IgD-negative memory B cell (primary cell): ENCODE data around the gene BZW2. TPM values are rescaled to one million over a fixed set of nuclear protein-coding genes. Genes with fewer than 3 reads are reported as not detected.

Experiments
- H3K27ac Mint-ChIP-seq, 3 donors: one replicate each; pipeline ENCODE4 v1.8.0; 2020 to 2022; ENCODE audit warnings: mild to moderate bottlenecking in 3 of 3, mixed read lengths in 3 of 3, moderate library complexity in 1 of 3
- H3K27me3 Mint-ChIP-seq: one replicate; pipeline ENCODE4 v1.8.0; 2021; ENCODE audit warnings: mixed read lengths
- H3K36me3 Mint-ChIP-seq: one replicate; pipeline ENCODE4 v1.8.0; 2020; ENCODE audit warnings: mild to moderate bottlenecking, mixed read lengths
- H3K4me1 Mint-ChIP-seq, 3 donors: one replicate each; pipeline ENCODE4 v1.8.0; 2020 to 2022; ENCODE audit warnings: mixed read lengths in 3 of 3, mild to moderate bottlenecking in 1 of 3
- H3K4me3 Mint-ChIP-seq, 4 donors: one replicate each; pipeline ENCODE4 v1.8.0; 2020 to 2022; ENCODE audit warnings: mild to moderate bottlenecking in 4 of 4, mixed read lengths in 4 of 4, moderate library complexity in 3 of 4
- H3K9me3 Mint-ChIP-seq, 3 donors: one replicate each; pipeline ENCODE4 v1.8.0; 2020 to 2021; ENCODE audit warnings: mixed read lengths in 3 of 3, mild to moderate bottlenecking in 1 of 3
- polyA plus RNA-seq: library from polyadenylated mRNA; unstranded; fragments of 300-500 nt; fragmentation: Illumina TruSeq; gene quantifications from one replicate; pipeline ENCODE4 v1.2.3, GENCODE V29; 2021

The BZW2 gene
- polyA plus RNA-seq, 1 donor from 2014 or later, result 43.8 TPM

DNA sequence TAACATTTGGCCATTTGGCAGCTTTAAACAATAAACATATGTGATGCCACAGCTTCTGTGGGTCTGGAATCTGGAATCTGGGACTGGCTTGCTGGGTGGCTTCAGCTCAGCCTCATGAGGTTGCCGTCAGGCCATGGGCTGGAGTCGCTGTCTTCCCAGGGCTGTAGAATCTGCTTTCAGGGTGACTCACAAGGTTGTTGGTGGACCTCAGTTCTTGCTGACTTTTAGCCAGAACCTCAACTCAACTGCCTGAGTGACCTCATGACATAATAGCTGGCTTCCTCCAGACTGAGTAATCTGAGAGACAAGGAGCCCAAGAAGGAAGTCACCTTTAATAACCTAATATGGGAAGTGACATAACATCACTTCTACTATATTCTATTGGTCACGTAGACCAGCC lies 63.0 kb downstream of the BZW2 start:
- Mint-ChIP-seq H3K36me3 (peaks cover 18% of the 10 kb centered on the region), H3K27me3 (no peaks in the 10 kb centered on the region), H3K4me3 (no peak overlapping the region), H3K9me3 (no peaks in the 10 kb centered on the region), H3K4me1 (peaks cover 5 to 14% (median 7%) of the 10 kb centered on the region in 3 donors), H3K27ac (no peak overlapping the region)

DNA sequence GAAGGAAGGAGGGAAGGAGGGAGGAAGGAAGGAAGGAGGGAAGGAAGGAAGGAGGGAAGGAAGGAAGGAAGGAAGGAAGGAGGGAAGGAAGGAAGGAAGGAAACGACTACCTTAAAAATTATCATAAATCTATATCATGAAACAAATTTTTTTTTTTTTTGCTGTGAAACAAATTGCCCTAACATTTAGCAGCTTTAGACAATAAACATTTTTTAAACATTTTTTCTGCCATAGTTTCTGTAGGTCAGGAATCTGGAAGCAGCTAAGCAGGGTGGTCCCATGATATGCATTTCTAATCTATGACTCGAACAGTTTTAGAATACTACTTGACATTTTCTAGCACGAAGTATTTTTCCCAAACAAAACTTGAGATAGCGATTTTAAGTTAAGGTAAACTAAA lies 64.7 kb downstream of the BZW2 start:
- H3K4me1 Mint-ChIP-seq, result peaks cover 5 to 14% (median 7%) of the 10 kb centered on the region in 3 donors
- H3K4me3 Mint-ChIP-seq, result no peak overlapping the region
- H3K36me3 Mint-ChIP-seq, result peaks cover 15% of the 10 kb centered on the region
- H3K27me3 Mint-ChIP-seq, result no peaks in the 10 kb centered on the region
- no peak overlapping the region for H3K27ac Mint-ChIP-seq
- H3K9me3 Mint-ChIP-seq, result no peaks in the 10 kb centered on the region

DNA sequence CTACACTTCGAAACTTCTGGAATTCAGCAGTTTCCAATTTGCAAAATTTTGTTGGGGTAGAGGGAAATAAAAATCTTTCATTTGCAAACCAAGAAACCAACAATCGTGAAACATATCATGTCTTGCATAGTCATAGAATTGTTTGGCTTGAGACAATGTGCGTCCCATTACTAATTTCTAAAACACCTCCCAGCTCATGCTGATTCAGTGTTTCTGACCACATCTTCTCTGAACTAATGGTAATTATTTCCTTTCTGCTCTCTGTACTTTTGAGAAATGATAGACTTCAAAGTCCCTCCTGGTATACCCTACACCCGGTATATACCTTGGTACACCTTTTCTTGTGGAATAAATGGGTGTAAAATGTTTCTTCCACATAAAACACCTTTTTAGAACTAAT lies 65.7 kb downstream of the BZW2 start:
- no peak overlapping the region for H3K4me3 Mint-ChIP-seq
- H3K4me1 Mint-ChIP-seq, result peaks cover 5 to 14% (median 7%) of the 10 kb centered on the region in 3 donors
- H3K27ac Mint-ChIP-seq, result no peak overlapping the region
- H3K36me3 Mint-ChIP-seq, result peaks cover 8% of the 10 kb centered on the region
- no peaks in the 10 kb centered on the region for H3K27me3 Mint-ChIP-seq
- H3K9me3 Mint-ChIP-seq, result no peaks in the 10 kb centered on the region

DNA sequence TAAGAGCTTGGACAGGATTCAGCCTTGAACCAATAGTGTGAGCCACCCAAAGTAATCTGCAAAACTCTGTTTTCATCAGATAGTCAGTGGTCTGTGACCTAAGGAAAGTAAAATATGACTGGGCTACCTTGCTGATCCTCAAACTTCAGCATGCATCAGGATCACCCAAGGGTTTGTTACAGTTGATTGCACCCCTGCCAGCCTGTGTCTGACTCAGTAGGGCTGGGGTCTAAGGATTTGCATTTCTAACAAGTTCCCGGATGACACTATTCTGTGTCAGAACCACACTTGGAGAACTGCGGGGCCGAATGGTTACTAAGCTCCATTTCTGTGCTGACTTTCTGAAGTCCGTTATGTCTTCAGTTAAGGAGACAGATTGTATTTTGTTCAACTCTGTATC lies 66.9 kb downstream of the BZW2 start:
- Mint-ChIP-seq H3K4me3 (no peak overlapping the region), H3K27ac (no peak overlapping the region), H3K36me3 (peaks cover 8% of the 10 kb centered on the region), H3K9me3 (no peaks in the 10 kb centered on the region), H3K27me3 (no peaks in the 10 kb centered on the region), H3K4me1 (peaks cover 5 to 14% (median 7%) of the 10 kb centered on the region in 3 donors)

DNA sequence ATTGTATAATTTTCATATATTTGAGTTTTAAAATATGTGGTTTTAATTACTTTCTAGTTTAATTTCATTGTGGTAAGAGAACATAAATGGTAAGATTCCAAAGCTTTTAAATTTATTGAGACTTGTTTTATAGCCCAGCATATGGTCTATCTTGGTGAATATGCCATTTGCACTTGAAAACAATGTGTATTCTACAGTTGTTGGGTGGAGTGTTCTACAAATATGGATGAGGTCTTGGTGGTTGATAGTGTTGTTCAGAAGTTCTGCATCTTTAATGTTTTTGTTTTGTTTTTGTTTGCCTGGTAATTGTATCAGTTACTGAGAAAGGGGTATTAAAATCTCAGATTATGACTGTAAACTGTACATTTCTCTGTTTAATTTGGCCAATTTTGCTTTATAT lies 69.9 kb downstream of the BZW2 start:
- Mint-ChIP-seq H3K36me3 (peaks cover 4% of the 10 kb centered on the region), H3K9me3 (no peaks in the 10 kb centered on the region), H3K27ac (no peak overlapping the region), H3K27me3 (no peaks in the 10 kb centered on the region), H3K4me3 (no peak overlapping the region), H3K4me1 (peaks cover 3 to 14% (median 3%) of the 10 kb centered on the region in 3 donors)

DNA sequence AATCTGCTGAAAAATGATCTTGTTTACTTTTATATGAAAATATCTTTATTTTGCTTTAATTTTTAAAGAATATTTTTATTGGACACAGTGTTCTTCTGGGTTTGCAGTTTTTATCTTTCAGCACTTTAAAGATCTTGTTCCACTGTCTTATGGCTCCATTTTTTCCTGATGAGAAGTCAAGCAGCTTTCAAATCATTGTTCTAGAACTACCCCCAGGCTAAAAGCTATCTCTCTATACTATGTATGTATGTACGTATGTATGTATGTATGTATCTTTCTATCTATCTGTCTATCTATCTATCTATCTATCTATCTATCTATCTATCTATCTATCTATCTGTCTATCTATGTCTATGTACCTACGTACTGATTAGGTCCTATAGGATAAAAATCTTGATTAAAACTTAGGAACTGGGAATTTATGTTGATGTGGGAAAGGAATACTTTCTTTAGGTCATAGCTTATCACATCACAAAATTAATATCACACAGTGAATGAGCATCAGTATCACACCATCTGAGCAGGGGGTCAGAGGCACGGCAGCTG lies 72.2 kb downstream of the BZW2 start:
- no peaks in the 10 kb centered on the region for H3K27me3 Mint-ChIP-seq
- H3K9me3 Mint-ChIP-seq, result no peaks in the 10 kb centered on the region
- H3K4me1 Mint-ChIP-seq, result peaks cover 0 to under 1% (median 0%) of the 10 kb centered on the region in 3 donors
- no peak overlapping the region for H3K4me3 Mint-ChIP-seq
- no peak overlapping the region for H3K27ac Mint-ChIP-seq
- H3K36me3 Mint-ChIP-seq, result peaks cover 6% of the 10 kb centered on the region

DNA sequence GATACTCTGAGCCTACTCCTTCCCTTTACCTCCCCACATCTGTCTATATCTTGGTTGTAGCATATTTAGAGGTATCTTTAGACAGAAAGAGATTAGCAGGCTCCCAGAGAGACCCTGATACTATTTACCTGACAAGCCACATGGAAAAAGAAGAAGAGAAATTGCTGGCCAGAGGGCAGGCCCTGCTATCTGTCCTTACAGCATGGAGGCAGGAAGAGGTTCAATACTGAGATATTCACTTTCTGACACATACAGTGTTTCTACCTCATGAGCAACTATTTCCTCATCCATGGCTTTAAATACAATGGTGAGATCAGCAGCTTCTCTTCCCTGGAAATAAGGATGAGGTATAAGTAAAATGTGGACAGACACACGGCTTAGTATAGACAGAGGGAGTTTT lies 73.7 kb downstream of the BZW2 start:
- Mint-ChIP-seq H3K4me1 (no peaks in the 10 kb centered on the region), H3K27me3 (no peaks in the 10 kb centered on the region), H3K27ac (no peak overlapping the region), H3K36me3 (peaks cover 6% of the 10 kb centered on the region), H3K4me3 (no peak overlapping the region), H3K9me3 (no peaks in the 10 kb centered on the region)

DNA sequence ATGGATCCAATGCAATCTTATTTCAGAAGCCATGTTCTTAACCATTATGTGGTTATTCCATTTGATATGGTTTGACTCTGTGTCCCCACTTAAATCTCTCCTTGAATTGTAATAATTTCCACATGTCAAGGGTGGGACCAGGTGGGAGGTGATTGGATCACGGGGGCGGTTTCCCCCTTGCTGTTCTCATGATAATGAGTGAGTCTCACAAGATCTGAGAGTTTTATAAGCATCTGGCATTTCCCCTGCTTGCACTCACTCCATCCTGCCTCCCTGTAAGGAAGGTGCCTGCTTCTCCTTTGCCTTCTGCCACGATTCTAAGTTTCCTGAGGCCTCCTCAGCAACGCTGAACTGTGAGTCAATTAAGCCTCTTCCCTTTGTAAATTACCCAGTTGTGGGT lies 75.6 kb downstream of the BZW2 start:
- Mint-ChIP-seq H3K27me3 (no peaks in the 10 kb centered on the region), H3K27ac (no peak overlapping the region), H3K36me3 (peaks cover 6% of the 10 kb centered on the region), H3K4me1 (no peaks in the 10 kb centered on the region), H3K9me3 (no peaks in the 10 kb centered on the region), H3K4me3 (no peak overlapping the region)

DNA sequence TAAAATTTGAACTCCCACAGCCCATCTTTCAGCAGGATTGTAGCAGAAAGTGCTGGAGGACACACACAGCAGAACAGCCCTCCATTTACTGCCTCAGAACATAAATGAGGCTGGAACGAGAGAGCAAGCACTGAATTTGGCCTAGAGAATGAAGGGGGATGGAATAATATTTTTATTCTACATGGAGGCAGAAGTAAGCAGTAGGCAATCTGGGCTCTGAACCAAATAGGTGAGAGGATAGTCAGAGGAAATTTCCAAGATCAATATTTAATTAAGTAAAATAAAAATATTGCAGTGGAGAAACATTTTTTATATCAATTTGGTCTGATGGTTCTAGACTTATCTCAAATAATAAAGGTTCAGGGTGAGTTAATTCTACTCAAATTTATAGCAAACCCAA lies 78.4 kb downstream of the BZW2 start:
- Mint-ChIP-seq H3K36me3 (peaks cover 2% of the 10 kb centered on the region), H3K4me3 (no peak overlapping the region), H3K9me3 (no peaks in the 10 kb centered on the region), H3K27ac (no peak overlapping the region), H3K4me1 (no peaks in the 10 kb centered on the region), H3K27me3 (no peaks in the 10 kb centered on the region)

DNA sequence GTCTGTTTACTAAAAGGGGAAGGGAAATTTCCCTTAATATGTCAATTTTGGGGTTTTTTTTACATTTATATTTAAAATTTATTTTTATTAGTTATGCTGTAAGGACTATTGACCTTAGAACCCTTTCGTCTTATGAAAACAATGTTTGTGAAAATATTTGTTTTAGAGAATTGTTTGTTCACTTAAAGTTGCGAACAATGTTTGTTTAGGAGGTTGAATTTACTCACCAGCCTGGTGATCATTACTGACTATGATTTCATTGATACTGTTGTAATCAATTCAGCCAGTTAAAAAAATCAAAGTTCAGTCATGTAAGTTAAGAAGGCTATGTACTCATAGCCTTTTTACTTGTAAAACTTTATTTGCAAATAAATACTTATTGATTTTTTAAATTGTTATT lies 80.2 kb downstream of the BZW2 start:
- Mint-ChIP-seq H3K9me3 (no peaks in the 10 kb centered on the region), H3K36me3 (no peaks in the 10 kb centered on the region), H3K27ac (no peak overlapping the region), H3K4me3 (no peak overlapping the region), H3K4me1 (no peaks in the 10 kb centered on the region), H3K27me3 (no peaks in the 10 kb centered on the region)

DNA sequence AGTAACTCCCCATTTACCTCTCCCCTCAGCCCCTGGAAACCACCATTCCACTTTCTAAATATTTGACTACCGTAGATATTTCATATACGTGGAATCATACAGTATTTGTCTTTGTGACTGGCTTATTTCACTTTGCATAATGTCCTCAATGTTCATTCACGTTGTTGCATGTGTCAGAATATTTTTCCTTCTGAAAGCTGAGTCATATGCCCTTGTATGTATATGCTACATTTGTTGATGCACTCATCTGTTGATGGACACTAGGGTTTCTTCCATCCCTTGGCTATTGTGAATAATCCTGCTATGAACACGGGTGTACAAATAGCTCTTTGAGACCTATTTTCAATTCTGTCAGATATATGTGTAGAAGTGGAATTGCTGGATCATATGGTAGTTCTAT lies 81.8 kb downstream of the BZW2 start:
- Mint-ChIP-seq H3K4me1 (no peaks in the 10 kb centered on the region), H3K4me3 (no peak overlapping the region), H3K27me3 (no peaks in the 10 kb centered on the region), H3K36me3 (no peaks in the 10 kb centered on the region), H3K27ac (no peak overlapping the region), H3K9me3 (no peaks in the 10 kb centered on the region)

DNA sequence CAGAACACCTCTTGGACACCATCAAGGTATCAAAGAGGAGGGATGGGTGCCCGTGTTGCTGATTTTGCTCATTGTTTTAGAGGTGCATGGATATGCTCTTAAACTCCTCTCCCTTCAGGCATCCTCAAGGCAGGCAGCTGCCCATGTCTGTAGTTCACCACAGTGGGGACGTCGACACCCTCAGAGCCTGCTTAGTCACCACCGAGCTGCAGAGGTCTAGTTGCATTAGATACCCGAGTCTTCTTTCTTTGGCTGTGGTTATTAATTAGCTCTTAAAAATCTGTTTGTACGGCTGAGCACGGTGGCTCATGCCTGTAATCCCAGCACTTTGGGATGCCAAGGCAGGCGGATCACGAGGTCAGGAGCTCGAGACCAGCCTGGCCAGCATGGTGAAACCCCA lies 82.8 kb downstream of the BZW2 start:
- no peaks in the 10 kb centered on the region for H3K36me3 Mint-ChIP-seq
- H3K27ac Mint-ChIP-seq, result no peak overlapping the region

DNA sequence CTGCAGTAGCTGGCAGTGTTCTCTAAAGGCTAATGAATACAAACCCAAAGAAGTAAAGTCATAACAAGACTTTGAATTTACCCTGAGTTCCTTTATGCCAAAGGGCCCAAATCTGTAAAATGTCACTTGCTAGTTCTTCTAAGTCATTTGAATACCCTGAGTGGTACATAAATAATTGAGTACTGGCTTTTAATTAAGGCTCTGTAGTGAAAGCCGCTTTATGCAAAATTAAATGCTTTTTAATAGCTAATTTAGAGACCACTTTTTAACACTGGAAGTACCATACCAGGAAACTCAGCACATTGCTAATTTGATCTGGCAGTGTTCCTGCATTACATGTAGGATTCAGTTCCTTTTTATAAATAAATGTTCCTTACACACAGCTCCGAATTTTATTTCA lies 83.6 kb downstream of the BZW2 start:
- Mint-ChIP-seq H3K36me3 (no peaks in the 10 kb centered on the region), H3K27ac (no peak overlapping the region), H3K4me1 (no peaks in the 10 kb centered on the region), H3K4me3 (no peak overlapping the region), H3K9me3 (no peaks in the 10 kb centered on the region), H3K27me3 (no peaks in the 10 kb centered on the region)

More for the DNA sequence above, 82.8 kb downstream of the BZW2 start:
- H3K4me3 Mint-ChIP-seq, result no peak overlapping the region
- H3K4me1 Mint-ChIP-seq, result no peaks in the 10 kb centered on the region
- no peaks in the 10 kb centered on the region for H3K9me3 Mint-ChIP-seq
- no peaks in the 10 kb centered on the region for H3K27me3 Mint-ChIP-seq

DNA sequence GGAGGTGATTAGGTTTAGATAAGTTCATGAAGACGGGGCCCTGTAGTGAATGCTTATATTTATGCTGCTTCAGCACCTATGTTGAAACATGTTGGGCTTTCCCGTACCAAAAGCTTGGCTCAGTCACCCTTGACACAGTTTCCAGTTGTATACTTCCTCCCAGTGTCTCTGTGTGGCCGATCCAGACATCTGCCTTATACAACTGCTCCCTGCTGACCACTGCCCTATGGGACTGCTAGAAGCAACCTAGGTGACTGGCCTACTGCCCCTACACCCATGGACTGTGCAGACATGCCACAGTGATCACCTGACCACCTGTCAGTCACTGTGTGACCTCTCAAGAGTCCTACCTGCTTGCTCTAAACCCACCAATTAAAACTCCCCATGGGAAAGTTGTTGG lies 85.0 kb downstream of the BZW2 start:
- H3K36me3 Mint-ChIP-seq, result no peaks in the 10 kb centered on the region
- no peaks in the 10 kb centered on the region for H3K27me3 Mint-ChIP-seq
- no peak overlapping the region for H3K4me3 Mint-ChIP-seq
- H3K27ac Mint-ChIP-seq, result no peak overlapping the region
- peaks cover 0 to 4% (median 0%) of the 10 kb centered on the region in 3 donors for H3K4me1 Mint-ChIP-seq
- H3K9me3 Mint-ChIP-seq, result no peaks in the 10 kb centered on the region

DNA sequence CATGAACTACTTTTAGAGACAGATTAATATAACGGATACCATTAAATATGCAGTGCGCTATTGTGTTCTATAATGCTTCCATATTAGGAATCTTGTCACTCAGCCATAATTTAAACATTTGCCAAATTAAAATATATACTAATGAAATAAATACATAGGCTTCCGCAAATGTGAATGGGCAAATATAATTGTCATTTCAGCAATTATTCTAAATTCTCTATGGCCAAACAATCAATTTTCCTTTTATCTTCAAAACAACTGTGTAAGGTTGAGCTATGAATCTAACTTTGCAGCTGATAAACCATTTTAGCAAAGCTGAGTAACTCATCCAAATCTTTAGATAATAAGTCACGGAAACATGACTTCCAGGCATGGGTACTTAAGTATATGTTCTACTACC lies 86.8 kb downstream of the BZW2 start:
- H3K4me1 Mint-ChIP-seq, result peaks cover 0 to 4% (median 0%) of the 10 kb centered on the region in 3 donors
- H3K27me3 Mint-ChIP-seq, result no peaks in the 10 kb centered on the region
- no peaks in the 10 kb centered on the region for H3K9me3 Mint-ChIP-seq
- H3K27ac Mint-ChIP-seq, result no peak overlapping the region
- H3K36me3 Mint-ChIP-seq, result no peaks in the 10 kb centered on the region
- no peak overlapping the region for H3K4me3 Mint-ChIP-seq

DNA sequence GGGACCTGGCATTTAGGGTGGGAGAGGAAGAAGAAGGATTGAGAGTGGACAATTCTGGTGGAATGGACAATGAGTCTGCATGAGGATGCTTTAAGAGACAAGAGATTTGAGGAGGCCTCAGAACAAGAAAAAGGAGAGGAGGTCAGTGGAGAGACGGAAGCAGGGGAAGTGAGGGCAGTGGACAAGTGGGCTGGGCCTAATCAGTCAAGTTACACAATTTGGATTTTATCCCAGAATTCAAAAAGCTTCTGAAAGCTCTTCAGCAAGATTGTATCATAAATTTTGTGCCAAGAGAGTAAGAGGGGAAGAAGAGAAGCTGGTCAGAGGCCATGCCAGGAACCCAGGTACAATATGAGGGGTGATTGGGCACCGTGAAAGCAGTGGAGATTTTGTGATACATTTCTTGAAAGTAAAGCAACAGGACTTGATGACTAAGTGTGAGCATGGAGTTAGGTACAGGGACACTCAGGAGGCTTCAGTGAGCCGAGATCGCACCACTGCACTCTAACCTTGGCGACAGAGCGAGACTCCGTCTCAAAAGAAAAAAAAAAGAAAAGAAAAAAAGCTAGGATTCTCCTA lies 88.3 kb downstream of the BZW2 start:
- no peaks in the 10 kb centered on the region for H3K9me3 Mint-ChIP-seq
- no peak overlapping the region for H3K27ac Mint-ChIP-seq
- H3K36me3 Mint-ChIP-seq, result no peaks in the 10 kb centered on the region
- no peaks in the 10 kb centered on the region for H3K27me3 Mint-ChIP-seq
- H3K4me3 Mint-ChIP-seq, result no peak overlapping the region
- H3K4me1 Mint-ChIP-seq, result peaks cover 0 to 4% (median 0%) of the 10 kb centered on the region in 3 donors
